ENCODE data around the gene ATP11B.

Gene ATP11B

DNA sequence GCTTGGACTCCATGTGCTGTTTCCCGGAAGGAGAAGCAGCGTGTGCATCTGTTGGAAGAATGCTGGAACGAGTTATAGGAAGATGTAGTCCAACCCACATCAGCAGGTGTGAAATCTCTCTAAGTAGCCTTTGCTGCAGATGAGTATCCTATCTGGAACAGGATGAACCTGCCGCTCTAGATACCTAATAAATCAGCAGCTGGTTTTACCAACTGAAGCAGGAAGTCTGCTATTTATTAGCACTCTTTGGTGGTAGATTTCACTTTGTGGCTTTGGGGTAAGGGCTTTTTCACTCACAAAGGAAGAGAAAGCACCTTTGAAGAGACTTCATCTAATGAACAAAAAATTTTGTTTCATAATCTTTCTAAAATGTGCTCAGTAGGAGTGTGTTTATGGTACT is 120.6 kb downstream of the ATP11B start:
- no peak for DNase-seq

GRCh38 chr3:182914341-182914740 is 121.0 kb downstream of the ATP11B start:
- DNase-seq, result no peak

GRCh38 chr3:182917134-182917533 is 123.8 kb downstream of the ATP11B start:
- DNase-seq, result no peak

- DNase-seq, result no peak
Measured at GRCh38 chr3:182919866-182920357, 126.6 kb downstream of the ATP11B start.

GRCh38 chr3:182920515-182921084 is 127.3 kb downstream of the ATP11B start:
- no peak for DNase-seq

GRCh38 chr3:182921665-182922355 is 128.5 kb downstream of the ATP11B start:
- DNase-seq, result no peak

GRCh38 chr3:182925330-182925943 is 132.1 kb downstream of the ATP11B start:
- no peak for DNase-seq

DNA sequence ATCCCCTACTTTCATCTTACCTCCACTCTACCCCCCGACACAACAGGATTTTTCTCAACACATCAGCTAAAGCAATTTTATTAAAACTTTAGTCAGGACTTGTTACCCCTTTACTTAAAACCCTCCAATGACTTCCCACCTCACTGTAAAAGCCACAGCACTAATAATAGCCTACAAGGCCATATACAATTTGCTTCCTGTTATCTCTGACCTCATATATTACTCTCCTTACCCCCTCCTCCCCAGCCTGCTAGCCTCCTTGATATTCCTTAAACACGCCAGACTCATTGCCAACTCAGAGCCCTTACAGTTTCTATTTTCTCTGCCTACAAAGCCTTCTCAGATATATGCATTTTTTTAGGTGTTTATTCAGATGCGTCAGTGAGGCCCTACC is 132.6 kb downstream of the ATP11B start:
- no peak for DNase-seq

GRCh38 chr3:182935803-182936202 is 142.5 kb downstream of the ATP11B start:
- no peak for DNase-seq

GRCh38 chr3:182936239-182936917 is 143.1 kb downstream of the ATP11B start:
- DNase-seq, result no peak

- no peak for DNase-seq
Measured at GRCh38 chr3:182936918-182937285, 143.6 kb downstream of the ATP11B start.

GRCh38 chr3:182937293-182938051 is 144.2 kb downstream of the ATP11B start:
- DNase-seq, result no peak

GRCh38 chr3:182940266-182940808 is 147.0 kb downstream of the ATP11B start:
- no peak for DNase-seq

DNA sequence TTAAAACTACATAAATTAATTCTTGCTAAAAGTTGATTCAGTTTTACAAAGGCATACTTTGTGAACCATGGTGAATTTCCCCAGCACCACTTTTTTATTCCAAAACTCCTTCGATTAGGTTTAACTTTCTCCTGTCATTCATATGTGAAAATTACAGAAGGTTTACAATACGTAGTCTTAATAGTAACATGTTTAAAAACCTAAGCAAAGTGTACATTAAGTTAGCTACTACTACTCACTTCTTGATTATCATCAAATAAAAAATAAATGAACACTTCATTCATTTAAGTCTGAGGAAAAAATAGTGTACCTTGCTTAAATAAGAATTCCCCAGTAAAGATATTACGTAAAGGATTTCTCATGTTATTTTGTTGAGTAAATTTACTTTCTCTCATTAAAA is 148.4 kb downstream of the ATP11B start:
- DNase-seq, result no peak

- no peak for DNase-seq
Measured at GRCh38 chr3:182947888-182948287, 154.6 kb downstream of the ATP11B start.

GRCh38 chr3:182948305-182948704 is 155.0 kb downstream of the ATP11B start:
- no peak for DNase-seq

- DNase-seq, result no peak
Measured at GRCh38 chr3:182949688-182950087, 156.4 kb downstream of the ATP11B start.

GRCh38 chr3:182954553-182955235 is 161.4 kb downstream of the ATP11B start:
- no peak for DNase-seq

DNA sequence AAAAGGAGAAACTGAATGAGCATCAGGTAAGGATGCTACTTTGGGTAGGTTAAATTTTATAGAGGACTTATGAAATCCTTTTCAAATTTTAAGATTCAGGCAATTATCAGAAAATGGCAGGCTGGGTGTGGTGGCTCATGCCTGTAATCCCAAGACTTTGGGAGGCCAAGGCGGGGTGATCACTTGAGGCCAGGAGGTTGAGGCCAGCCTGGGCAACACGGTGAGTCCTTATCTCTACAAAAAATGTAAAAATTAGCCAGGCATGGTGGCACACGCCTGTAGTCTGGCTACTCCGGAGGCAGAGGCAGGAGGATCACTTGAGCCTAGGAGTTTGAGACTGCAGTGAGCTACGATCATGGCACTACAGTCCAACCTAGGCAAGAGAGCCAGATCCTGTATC is 163.9 kb downstream of the ATP11B start:
- no peak for DNase-seq

GRCh38 chr3:182957676-182958266 is 164.5 kb downstream of the ATP11B start:
- no peak for DNase-seq

DNA sequence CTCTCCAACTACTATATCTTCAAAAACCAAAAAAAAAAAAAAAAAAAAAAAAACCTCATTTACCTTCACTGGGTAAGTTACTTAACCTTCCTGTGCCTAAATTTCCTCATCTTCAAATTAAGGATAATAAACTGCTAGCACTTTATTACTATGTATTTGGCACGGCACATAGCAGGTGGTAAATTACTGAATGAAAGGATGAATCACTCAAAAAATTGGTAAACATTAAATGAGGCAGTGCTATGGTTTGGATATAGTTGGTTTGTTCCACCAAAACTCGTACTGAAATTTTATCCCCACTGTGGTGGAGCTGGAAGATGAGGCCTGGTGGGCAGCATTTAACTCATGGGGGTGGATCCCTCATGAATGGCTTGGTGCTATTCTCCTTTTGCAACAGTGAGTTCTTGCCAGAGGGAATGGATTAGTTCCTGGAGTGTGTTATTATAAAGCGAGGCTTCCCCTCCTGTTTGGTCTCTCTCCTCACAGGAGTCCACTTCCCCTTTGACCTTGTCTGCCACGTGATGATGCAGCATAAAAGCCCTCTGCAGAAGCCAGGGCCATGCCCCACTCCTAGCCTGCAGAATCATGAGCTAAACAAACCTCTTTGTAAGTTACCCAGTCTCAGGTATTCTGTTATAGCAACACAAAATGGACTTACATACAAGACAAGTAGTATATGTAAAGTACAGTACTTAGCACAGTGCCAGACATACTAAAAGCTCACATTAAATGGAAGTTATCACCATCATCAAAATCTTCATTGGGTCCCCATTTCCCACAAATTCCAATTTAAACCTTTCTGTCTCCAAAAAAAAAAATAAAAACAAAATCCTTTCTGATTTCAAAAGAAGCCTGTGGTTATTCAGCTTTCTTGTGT is 166.4 kb downstream of the ATP11B start:
- no peak for DNase-seq
